NCI-H1436 (cell line): ENCODE results near the gene KLF9.

ENCODE experiments used
- DNase-seq: peaks from one replicate; lab custom pipeline; 2025; lab: John Stamatoyannopoulos, UW

The KLF9 gene

GRCh38 chr9:70421272-70422180 lies 7.1 kb upstream of the KLF9 start:
- DNase-seq, result no peak

DNA sequence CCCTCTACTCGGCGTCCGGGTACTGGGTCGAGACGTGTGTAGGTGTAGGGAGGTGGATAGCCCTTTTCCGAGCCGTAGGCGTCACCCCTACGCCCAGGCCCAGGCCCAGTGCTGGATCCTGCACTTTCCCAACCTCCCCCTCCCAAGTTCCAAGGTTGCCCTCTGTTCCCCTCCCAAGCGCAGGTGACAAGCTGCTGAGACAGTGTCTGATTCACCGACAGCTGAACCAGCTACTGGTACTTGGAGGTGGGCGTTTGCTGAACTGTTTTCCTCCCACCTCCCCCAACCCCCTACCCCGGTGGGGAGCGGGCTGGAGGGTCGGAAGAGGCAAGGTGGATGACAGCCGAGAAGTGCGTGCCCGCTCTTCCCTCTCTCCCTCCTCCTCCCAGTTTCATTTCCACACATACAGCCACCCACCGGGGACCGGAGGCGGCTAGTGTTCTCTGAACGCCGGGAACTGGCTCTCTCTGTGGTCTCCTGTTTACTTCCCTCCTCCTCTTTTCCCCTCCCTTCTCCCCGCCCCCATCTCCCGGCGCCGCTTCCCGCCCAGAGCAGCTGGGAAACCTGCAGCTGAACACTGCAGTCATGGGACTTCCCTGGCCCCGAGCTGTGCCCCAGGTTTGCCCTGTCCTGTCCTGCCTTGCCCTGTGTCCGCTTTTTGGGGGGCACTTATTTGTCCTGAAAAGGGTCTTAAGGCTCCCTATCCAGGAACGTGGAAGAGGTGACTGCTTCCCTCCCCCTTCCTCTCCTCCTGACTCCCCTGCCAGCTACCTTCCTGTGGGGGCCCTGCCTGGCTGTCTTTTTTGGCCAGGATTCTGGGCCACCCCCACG lies 6.2 kb upstream of the KLF9 start:
- peak; percentile 76 for DNase-seq

DNA sequence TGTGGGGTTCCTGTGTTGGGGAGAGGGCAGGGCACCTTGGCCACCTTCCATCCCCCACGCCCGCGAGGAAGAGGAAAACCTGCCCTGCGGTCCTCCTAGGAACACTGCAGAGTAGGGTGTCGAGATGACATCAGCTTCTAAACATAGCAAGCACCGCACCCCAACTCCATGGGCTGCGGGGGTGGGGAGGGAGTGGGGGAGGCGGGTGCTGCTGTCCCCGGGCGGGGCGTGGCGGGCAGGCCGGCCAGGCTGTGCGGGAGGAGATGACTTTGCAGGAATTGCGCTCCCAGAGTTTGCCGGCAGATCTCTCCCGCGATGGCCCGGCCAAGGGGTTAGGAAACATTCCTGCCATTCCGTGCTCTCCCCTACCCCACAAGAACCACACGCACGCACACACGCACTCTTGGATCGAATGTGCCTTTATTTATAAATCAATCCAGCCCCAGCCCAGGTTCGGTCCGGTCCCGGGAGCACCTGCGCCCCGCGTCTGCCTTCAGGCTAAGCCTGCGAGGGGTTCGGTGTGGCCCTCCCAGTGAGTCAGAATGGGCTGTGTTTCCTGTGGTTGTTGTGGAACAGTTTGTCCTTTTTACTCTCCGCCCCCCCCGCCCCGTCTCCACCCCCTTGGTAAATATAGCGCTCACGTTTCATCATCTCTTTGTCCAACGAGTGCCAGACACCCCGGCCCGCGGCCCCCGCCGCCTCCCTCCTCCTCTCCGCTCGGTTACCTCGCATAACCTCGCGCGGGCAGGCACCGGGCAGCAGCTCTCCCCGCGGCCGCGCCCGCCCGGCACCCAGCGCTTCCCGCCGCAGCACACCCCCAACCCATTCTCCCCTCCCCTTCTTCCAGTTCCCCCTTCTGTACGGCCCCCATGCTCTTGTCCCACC lies 5.3 kb upstream of the KLF9 start:
- peak; percentile 89 for DNase-seq

DNA sequence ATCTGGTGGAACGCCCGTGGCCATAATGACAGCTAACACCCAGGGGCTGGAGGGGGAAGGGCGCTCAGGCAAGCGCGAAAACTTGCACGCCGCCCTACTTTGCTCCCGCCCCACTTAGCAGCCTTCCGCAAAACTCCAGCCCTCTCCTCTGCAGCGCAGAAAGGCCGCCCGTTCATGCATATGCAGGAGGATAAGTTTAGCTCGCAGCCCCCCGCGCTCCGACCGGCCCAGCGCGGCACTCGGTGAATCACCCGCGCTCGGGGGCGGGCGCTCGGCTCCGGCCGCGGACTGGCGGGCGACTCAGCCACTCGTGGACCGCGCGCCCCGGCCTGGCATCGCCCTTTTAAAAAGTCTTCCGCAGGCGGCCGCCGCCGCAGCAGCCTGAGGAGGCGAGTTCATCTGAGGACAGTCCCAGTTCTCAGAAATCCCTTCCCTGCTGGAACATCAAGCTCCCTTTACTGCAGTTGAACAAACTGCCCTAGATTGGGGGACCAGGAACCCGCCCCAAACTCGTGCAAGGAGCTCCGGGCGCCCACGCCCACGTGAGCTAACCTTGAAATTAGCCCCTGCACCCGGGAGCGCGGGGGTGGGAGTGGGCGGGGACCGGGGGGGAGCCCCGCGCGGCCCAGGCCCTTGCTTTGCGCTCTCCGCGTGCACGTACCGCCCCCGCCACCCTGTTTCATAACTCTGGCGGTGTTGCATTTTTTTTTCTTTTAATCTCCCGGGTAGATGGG lies 4.5 kb upstream of the KLF9 start:
- DNase-seq, result peak; percentile 87

DNA sequence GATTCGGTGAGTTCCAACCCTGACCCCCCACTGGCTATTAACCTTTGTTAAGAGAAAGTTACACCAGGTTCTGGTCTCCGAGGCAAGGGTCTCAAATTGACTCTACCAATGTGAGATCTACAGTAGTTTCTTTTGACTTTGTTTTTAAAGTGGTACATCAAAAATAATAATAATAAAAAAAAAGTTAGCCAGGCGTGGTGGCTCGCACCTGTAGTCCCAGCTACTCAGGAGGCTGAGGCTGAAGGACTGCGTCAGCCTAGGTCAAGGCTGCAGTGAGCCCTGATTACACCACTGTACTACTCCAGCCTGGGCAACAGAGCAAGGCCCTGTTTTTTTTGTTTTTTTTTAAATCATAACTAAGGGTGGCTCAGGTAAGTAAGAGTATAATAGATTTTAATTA lies 1.0 kb upstream of the KLF9 start:
- DNase-seq, result no peak

DNA sequence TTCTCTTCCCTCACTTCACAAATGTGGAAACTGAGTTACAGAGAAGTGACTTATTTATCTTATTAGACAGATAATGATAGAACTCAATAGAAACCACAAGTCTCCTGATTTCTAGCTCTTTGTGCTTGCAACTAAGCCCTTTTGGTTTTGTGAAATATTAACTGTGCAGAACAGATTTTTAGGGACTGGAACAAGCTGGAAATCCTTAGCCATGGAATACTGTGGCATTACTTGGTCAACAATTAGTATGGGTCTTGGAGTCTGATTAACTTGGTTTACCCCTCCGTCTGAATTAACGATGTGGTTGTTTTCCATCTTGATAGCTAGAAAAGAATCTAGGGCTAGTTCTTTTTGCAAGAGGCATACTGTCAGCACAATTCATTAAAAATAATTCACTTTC lies 584 bp upstream of the KLF9 start:
- DNase-seq, result no peak

DNA sequence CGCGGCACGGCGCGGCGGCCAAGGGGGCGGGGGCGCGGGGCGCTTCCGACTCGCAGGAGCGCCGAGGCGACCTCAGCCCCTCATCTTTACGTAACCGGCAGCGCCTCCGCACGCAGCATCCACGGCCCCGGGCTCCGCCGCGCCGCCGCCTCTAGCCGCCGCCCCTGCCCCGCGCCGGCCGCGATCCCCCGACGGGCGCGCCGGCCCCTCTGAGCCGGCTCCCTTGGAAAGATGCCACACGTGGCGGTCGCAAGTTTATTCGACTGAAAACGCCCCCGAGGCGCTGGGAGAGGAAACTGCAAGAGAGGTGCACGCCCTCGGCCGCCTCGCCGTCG lies 1.0 kb downstream of the KLF9 start:
- no peak for DNase-seq

DNA sequence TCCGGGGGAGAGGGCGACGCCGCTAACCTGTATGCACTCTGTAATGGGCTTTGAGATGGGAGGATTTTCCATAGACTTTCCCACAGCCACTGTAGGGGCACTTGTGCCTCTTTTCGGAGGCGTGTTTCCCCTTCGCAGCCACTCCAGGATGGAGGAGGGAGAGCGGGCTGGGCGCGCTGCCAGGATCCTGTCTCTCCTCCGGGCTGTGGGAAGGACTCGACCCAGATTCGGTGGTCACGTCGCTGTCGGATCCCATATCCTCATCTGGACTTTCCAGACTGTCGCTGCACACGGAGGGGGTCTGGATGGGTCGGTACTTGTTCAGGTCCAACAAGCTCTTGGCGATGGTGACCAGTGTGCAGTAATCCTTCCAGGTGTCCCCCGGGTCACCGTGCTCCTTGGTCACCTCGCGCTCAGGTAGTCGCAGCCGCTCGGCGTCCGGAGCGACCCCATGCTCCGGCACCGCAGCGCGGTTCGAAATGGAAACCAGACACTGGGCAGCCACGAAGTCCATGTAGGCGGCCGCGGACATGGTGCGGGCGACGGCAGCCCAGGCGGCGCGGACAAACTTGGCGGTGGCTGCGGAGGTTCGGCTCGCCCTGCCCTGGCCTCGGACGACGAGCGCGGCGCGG lies 1.5 kb downstream of the KLF9 start:
- DNase-seq, result peak; percentile 38

DNA sequence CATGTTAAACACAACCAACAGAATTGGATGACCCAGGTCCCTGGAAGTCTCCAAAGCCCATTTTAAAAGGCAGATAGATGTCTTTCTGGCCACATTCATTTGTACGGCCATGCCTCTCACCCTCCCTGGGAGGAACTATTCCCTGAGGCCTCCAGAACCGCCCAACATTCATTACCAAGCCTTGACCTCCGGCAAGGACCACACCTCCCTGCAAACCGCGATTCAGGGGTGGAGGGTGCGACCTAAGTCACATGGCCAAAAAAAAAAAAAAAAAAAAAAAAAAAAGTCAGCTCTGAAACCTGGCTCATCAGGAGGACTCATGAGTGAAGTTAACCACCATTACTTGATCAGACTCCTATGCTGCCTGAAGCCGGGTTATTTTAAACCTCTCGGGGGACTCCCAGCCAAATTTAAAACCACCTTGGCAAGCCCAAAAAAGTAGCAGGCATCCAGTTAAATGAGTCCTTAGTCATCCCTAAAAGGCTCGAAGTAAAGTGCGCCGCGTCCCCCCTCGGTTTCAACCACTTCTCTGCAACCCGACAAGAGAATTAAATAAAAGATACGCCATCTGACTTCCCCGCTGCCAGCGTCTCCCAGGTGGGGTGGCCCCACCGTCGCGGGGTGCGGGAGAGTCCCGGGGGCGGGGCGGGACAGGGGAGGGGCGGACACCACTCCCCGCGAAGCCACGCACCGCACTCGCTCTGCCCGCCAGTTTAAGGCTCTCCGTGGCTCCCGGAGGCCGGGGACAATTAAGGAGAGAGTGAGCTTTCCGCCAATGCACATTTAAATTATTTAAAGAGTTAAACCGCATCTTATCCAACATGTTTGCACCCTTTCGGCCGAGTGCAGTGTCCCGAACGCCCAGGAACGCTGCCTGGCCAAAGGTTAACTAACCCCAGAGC lies 2.3 kb downstream of the KLF9 start:
- no peak for DNase-seq

DNA sequence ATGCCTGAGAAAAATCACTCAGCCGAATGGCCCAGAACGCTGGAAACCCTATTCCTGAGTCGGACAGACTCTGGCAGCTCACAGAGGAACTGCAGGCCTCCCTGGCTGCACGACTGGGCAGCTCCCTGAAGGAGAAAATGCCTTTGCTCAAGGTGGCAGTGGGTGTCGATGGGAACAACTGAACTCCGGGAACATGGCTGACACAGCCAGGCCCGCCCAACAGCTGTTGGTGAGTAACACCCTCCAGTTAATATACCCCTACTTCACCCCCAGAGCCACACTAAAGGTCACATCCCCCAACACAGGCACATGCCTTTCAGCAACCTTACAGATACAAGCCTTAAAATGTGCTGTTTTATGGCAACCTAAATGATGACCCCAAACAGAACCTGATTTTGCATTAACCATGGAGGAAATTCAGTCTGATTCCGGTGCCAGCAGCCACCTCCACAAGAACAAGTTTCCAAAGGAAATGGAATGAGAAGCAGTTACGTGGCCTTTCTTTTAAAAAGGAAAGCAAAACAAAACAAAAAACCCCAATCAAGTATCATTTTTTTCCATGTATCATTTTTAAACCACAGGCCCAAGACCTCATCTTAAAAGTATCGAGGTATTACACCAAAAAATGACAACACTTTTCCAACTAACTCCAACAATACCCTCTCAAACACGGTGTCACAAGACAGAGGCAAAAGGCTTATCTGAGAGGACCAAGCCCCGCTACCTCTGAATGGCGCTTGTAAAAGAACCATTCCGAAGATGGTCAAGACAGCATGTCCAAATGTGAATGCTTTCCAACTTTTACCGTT lies 3.1 kb downstream of the KLF9 start:
- no peak for DNase-seq

- no peak for DNase-seq
Measured at GRCh38 chr9:70410368-70410767, 4.1 kb downstream of the KLF9 start.

DNA sequence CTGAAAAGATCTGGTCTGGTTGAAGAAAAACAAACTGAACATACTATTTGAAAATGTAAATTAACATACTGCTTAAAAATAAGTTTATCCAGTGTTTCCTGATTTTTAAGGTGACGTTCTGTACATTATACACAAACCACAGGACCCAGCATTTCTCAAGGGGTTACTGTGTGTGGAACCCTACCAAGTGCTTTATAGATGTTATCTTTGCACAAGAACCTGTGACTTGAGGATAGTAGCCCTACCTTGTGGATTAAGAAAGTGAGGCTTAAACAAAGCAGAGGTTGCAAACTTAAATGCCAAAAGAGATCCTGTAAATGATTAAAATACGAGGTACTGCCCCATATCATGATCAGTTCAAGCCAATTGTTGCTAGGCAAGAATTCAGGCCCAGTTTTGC lies 4.7 kb downstream of the KLF9 start:
- no peak for DNase-seq

- no peak for DNase-seq
Measured at GRCh38 chr9:70409280-70409679, 5.2 kb downstream of the KLF9 start.

GRCh38 chr9:70408393-70409040 lies 5.9 kb downstream of the KLF9 start:
- no peak for DNase-seq

GRCh38 chr9:70407081-70407503 lies 7.4 kb downstream of the KLF9 start:
- peak; percentile 34 for DNase-seq

DNA sequence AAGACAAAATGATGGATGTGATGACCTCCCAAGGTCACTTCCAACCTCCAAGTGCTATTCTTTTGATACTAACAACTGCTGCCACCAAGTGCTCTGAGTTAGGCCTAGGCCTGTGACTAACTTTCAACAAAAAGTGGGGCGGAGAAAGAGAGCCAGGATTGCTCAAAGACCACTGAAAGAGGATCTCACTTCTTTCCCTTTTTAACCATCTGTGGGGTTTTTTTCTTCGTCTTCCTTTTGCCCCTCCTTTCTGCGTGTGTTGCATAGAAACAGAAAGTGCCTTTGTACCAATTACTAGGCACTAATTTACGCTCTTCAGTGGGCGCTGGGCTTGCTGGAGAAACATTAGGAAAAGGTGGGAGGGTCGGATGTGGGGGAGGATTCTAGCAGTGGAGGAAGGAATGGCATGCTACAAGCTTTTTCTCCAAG lies 8.0 kb downstream of the KLF9 start:
- DNase-seq, result no peak

DNA sequence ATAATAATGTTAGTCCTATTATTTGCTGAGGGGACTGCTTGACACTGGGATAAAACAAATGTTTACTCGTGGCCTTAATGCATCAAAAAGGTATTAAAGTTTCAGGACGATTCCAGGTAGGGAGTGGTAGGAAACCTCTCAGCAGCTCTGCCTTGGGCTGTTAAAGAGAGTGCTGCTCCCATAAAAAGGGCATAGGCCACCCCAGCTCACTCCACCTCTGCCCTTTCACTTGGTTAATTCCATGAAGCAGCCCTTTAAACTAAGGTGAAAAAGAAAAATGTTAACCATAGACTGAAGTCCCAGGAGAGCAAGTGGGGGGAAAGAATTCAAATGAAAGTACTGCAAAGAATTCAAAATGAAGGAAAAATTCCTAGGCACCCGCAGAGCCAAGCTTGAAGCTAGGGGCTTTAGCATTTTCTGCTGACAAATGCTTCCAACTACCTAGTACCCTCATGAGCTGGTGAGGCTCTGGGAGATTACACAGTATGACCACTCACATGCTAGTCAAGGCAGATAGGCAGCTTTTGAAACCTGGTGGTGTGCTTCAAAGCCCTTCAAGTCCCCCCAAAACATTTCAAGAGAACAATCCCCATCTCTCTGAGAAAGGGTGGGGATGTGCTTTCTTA lies 8.5 kb downstream of the KLF9 start:
- DNase-seq, result no peak

GRCh38 chr9:70404261-70404660 lies 10.2 kb downstream of the KLF9 start:
- DNase-seq, result no peak
